Mucosa of stomach (tissue), 1 donor: ENCODE data around the gene MTURN.

Source experiments
- H3K27me3 ChIP-seq: one replicate; pipeline ENCODE4 v1.7.0; 2013; ENCODE audit warnings: mild to moderate bottlenecking, low read length; ENCODE audit not compliant: control insufficient read depth, insufficient read depth
- H3K36me3 ChIP-seq: one replicate; pipeline ENCODE4 v1.7.0; 2013; ENCODE audit warnings: low read length; ENCODE audit not compliant: control insufficient read depth, insufficient read depth
- H3K4me1 ChIP-seq: one replicate; pipeline ENCODE4 v1.7.0; 2013; ENCODE audit warnings: mild to moderate bottlenecking, low read length; ENCODE audit not compliant: control insufficient read depth, insufficient read depth
- H3K4me3 ChIP-seq: one replicate; pipeline ENCODE4 v1.7.0; 2013; ENCODE audit warnings: low read length
- H3K9ac ChIP-seq: one replicate; pipeline ENCODE4 v1.7.0; 2013; ENCODE audit warnings: mild to moderate bottlenecking, low read length, moderate library complexity
- H3K9me3 ChIP-seq: one replicate; pipeline ENCODE4 v1.7.0; 2013; ENCODE audit warnings: mild to moderate bottlenecking, low read length, moderate library complexity; ENCODE audit not compliant: control insufficient read depth
- donor health status: Pancreatic carcinoma.

Gene MTURN

GRCh38 chr7:30113144-30113543 lies 21.6 kb upstream of the MTURN start:
- no peaks in the 10 kb centered on the region for H3K4me1 ChIP-seq
- H3K9me3 ChIP-seq = no peaks in the 10 kb centered on the region
- H3K27me3 ChIP-seq = no peaks in the 10 kb centered on the region

GRCh38 chr7:30114536-30115238 lies 20.1 kb upstream of the MTURN start:
- Histone ChIP-seq H3K9ac (no peak overlapping the region), H3K4me1 (no peaks in the 10 kb centered on the region), H3K27me3 (no peaks in the 10 kb centered on the region), H3K4me3 (no peak overlapping the region), H3K36me3 (no peaks in the 10 kb centered on the region), H3K9me3 (no peaks in the 10 kb centered on the region)

More at GRCh38 chr7:30113144-30113543, 21.6 kb upstream of the MTURN start:
- no peak overlapping the region for H3K4me3 ChIP-seq
- H3K36me3 ChIP-seq = no peaks in the 10 kb centered on the region
- no peak overlapping the region for H3K9ac ChIP-seq

GRCh38 chr7:30115709-30116297 lies 19.0 kb upstream of the MTURN start:
- H3K27me3 ChIP-seq = no peaks in the 10 kb centered on the region
- no peak overlapping the region for H3K4me3 ChIP-seq
- H3K9ac ChIP-seq = no peak overlapping the region
- no peaks in the 10 kb centered on the region for H3K9me3 ChIP-seq
- no peaks in the 10 kb centered on the region for H3K36me3 ChIP-seq
- H3K4me1 ChIP-seq = no peaks in the 10 kb centered on the region

- H3K4me3 ChIP-seq = no peak overlapping the region
- H3K9me3 ChIP-seq = no peaks in the 10 kb centered on the region
- no peaks in the 10 kb centered on the region for H3K36me3 ChIP-seq
- no peaks in the 10 kb centered on the region for H3K27me3 ChIP-seq
- no peaks in the 10 kb centered on the region for H3K4me1 ChIP-seq
- no peak overlapping the region for H3K9ac ChIP-seq
These were observed 18.0 kb upstream of the MTURN start for GRCh38 chr7:30116771-30117170.

GRCh38 chr7:30117896-30118295 lies 16.9 kb upstream of the MTURN start:
- no peaks in the 10 kb centered on the region for H3K27me3 ChIP-seq

GRCh38 chr7:30119890-30120577 lies 14.8 kb upstream of the MTURN start:
- Histone ChIP-seq H3K9ac (no peak overlapping the region), H3K36me3 (no peaks in the 10 kb centered on the region), H3K9me3 (no peaks in the 10 kb centered on the region), H3K4me1 (no peaks in the 10 kb centered on the region), H3K4me3 (no peak overlapping the region), H3K27me3 (no peaks in the 10 kb centered on the region)

More at GRCh38 chr7:30117896-30118295, 16.9 kb upstream of the MTURN start:
- Histone ChIP-seq H3K36me3 (no peaks in the 10 kb centered on the region), H3K4me1 (no peaks in the 10 kb centered on the region), H3K9me3 (no peaks in the 10 kb centered on the region), H3K9ac (no peak overlapping the region), H3K4me3 (no peak overlapping the region)

GRCh38 chr7:30133736-30134610 lies 813 bp upstream of the MTURN start:
- H3K4me3 ChIP-seq = peak overlapping the region; percentile 23
- H3K4me1 ChIP-seq = peaks cover 6% of the 10 kb centered on the region
- H3K9me3 ChIP-seq = no peaks in the 10 kb centered on the region
- peak overlapping the region; percentile 22 for H3K9ac ChIP-seq
- H3K36me3 ChIP-seq = no peaks in the 10 kb centered on the region
- H3K27me3 ChIP-seq = no peaks in the 10 kb centered on the region

GRCh38 chr7:30135301-30136116 lies 723 bp downstream of the MTURN start:
- no peaks in the 10 kb centered on the region for H3K27me3 ChIP-seq
- peak overlapping the region; percentile 16 for H3K4me3 ChIP-seq
- no peaks in the 10 kb centered on the region for H3K36me3 ChIP-seq
- H3K9ac ChIP-seq = peak overlapping the region; percentile 80
- peaks cover 8% of the 10 kb centered on the region for H3K4me1 ChIP-seq
- no peaks in the 10 kb centered on the region for H3K9me3 ChIP-seq

- H3K27me3 ChIP-seq = no peaks in the 10 kb centered on the region
These were observed 1.4 kb downstream of the MTURN start for GRCh38 chr7:30136117-30136731.

GRCh38 chr7:30136743-30137485 lies 2.1 kb downstream of the MTURN start:
- H3K27me3 ChIP-seq = no peaks in the 10 kb centered on the region
- peaks cover 18% of the 10 kb centered on the region for H3K4me1 ChIP-seq
- H3K9me3 ChIP-seq = no peaks in the 10 kb centered on the region
- H3K4me3 ChIP-seq = no peak overlapping the region
- H3K36me3 ChIP-seq = no peaks in the 10 kb centered on the region
- no peak overlapping the region for H3K9ac ChIP-seq

More at GRCh38 chr7:30136117-30136731, 1.4 kb downstream of the MTURN start:
- H3K36me3 ChIP-seq = no peaks in the 10 kb centered on the region
- peak overlapping the region; percentile 80 for H3K9ac ChIP-seq
- H3K4me1 ChIP-seq = peaks cover 11% of the 10 kb centered on the region
- no peaks in the 10 kb centered on the region for H3K9me3 ChIP-seq
- peak overlapping the region; percentile 16 for H3K4me3 ChIP-seq
